Mesendoderm (in vitro differentiated cells): Measurements from ENCODE around the gene HTRA2.

Source experiments
- DNase-seq: peaks from one replicate; pipeline ENCODE4 v3.0.0; 2013
- H2AK5ac ChIP-seq: 2 replicates; pipeline ENCODE4 v1.6.1; 2013; ENCODE audit warnings: low read length, inconsistent platforms
- H2BK120ac ChIP-seq: 2 replicates; pipeline ENCODE4 v1.6.1; 2013; ENCODE audit warnings: low read depth, mild to moderate bottlenecking, low read length, moderate library complexity, mixed read lengths
- H2BK15ac ChIP-seq: replicated peaks from 2 replicates; pipeline ENCODE4 v1.6.1; 2013; ENCODE audit warnings: low read depth, mild to moderate bottlenecking, moderate library complexity
- H2BK5ac ChIP-seq: 2 replicates; pipeline ENCODE4 v1.6.1; 2013; ENCODE audit warnings: low read length, inconsistent platforms
- H3K18ac ChIP-seq: 2 replicates; pipeline ENCODE4 v1.6.1; 2013; ENCODE audit warnings: mild to moderate bottlenecking, low read length, mixed read lengths
- H3K23ac ChIP-seq: one replicate; pipeline ENCODE4 v1.6.1; 2013; ENCODE audit warnings: low read length
- H3K27ac ChIP-seq: 2 replicates; pipeline ENCODE4 v1.5.1; 2013; ENCODE audit warnings: low read depth, mild to moderate bottlenecking, inconsistent platforms, low read length, moderate library complexity
- H3K27me3 ChIP-seq: 2 replicates; pipeline ENCODE4 v1.6.1; 2013; ENCODE audit warnings: low read length, control low read depth, mild to moderate bottlenecking, inconsistent platforms; ENCODE audit not compliant: insufficient read depth, poor library complexity
- H3K36me3 ChIP-seq: 2 replicates; pipeline ENCODE4 v1.6.1; 2013; ENCODE audit warnings: low read length, inconsistent platforms; ENCODE audit not compliant: control insufficient read depth, insufficient read depth
- H3K4ac ChIP-seq: one replicate; pipeline ENCODE4 v1.6.1; 2013; ENCODE audit warnings: low read depth, mild to moderate bottlenecking, low read length, moderate library complexity
- H3K4me1 ChIP-seq: 2 replicates; pipeline ENCODE4 v1.6.1; 2013; ENCODE audit warnings: low read depth, low read length, inconsistent platforms; ENCODE audit not compliant: control insufficient read depth
- H3K4me2 ChIP-seq: 2 replicates; pipeline ENCODE4 v1.6.1; 2013; ENCODE audit warnings: low read length
- H3K4me3 ChIP-seq: 2 replicates; pipeline ENCODE4 v1.5.1; 2013; ENCODE audit warnings: mild to moderate bottlenecking, low read length
- H3K56ac ChIP-seq: one replicate; pipeline ENCODE4 v1.6.1; 2013; ENCODE audit warnings: low read length
- H3K79me1 ChIP-seq: 2 replicates; pipeline ENCODE4 v1.6.1; 2013; ENCODE audit warnings: low read length, inconsistent platforms
- H3K79me2 ChIP-seq: 2 replicates; pipeline ENCODE4 v1.6.1; 2013; ENCODE audit warnings: mild to moderate bottlenecking, low read length; ENCODE audit not compliant: control insufficient read depth, insufficient read depth
- H3K9ac ChIP-seq: 2 replicates; pipeline ENCODE4 v1.6.1; 2013; ENCODE audit warnings: low read length, inconsistent platforms
- H4K5ac ChIP-seq: one replicate; pipeline ENCODE4 v1.6.1; 2013; ENCODE audit warnings: low read length
- H4K8ac ChIP-seq: one replicate; pipeline ENCODE4 v1.6.1; 2013; ENCODE audit warnings: low read depth, mild to moderate bottlenecking, control low read depth, low read length, moderate library complexity
- WGBS: extraction: QIAGEN DNeasy Blood & Tissue Kit; methylation state at CpG from one replicate; pipeline ENCODE4 v1.1.7; 2013; ENCODE audit warnings: low lambda C conversion rate, missing lambda C conversion rate; ENCODE audit not compliant: insufficient coverage; ENCODE audit errors: extremely low coverage; 5-methylcytosine and 5-hydroxymethylcytosine counted together

Gene HTRA2

GRCh38 chr2:74572178-74572925 lies 42.6 kb downstream of the HTRA2 start:
- Histone ChIP-seq H3K4me3 (no peak overlapping the region), H2BK120ac (no peak overlapping the region), H3K79me2 (no peaks in the 10 kb centered on the region), H3K27ac (no peak overlapping the region), H2BK5ac (no peak overlapping the region), H3K4me2 (no peak overlapping the region), H3K79me1 (no peaks in the 10 kb centered on the region), H3K56ac (no peak overlapping the region), H4K5ac (no peak overlapping the region), H3K9ac (no peak overlapping the region), H3K4me1 (no peaks in the 10 kb centered on the region), H3K4ac (no peak overlapping the region), H2AK5ac (no peak overlapping the region), H4K8ac (no peak overlapping the region), H3K36me3 (no peaks in the 10 kb centered on the region), H3K27me3 (peaks cover 4% of the 10 kb centered on the region), H3K18ac (no peak overlapping the region), H2BK15ac (no peak overlapping the region), H3K23ac (no peak overlapping the region)
- no CpG with 5 or more reads among the region's 3 CpGs for WGBS
- DNase-seq, result peak; percentile 22

GRCh38 chr2:74573747-74574562 lies 44.2 kb downstream of the HTRA2 start:
- Histone ChIP-seq H3K56ac (no peak overlapping the region), H3K9ac (no peak overlapping the region), H3K4me1 (no peaks in the 10 kb centered on the region), H3K4me3 (no peak overlapping the region), H2BK5ac (no peak overlapping the region), H2BK15ac (no peak overlapping the region), H3K27ac (no peak overlapping the region), H3K18ac (no peak overlapping the region), H3K23ac (no peak overlapping the region), H4K5ac (peak overlapping the region; percentile 65), H4K8ac (no peak overlapping the region), H3K79me2 (no peaks in the 10 kb centered on the region), H2AK5ac (no peak overlapping the region), H3K79me1 (no peaks in the 10 kb centered on the region), H3K36me3 (no peaks in the 10 kb centered on the region), H2BK120ac (no peak overlapping the region), H3K27me3 (no peaks in the 10 kb centered on the region), H3K4me2 (no peak overlapping the region), H3K4ac (no peak overlapping the region)
- WGBS, result no CpG with 5 or more reads among the region's 7 CpGs
- DNase-seq, result no peak

- Histone ChIP-seq H2BK5ac (no peak overlapping the region), H3K23ac (no peak overlapping the region), H3K27ac (no peak overlapping the region), H4K8ac (no peak overlapping the region), H3K56ac (no peak overlapping the region), H2BK15ac (no peak overlapping the region), H3K9ac (no peak overlapping the region), H3K4me1 (no peaks in the 10 kb centered on the region), H2BK120ac (no peak overlapping the region), H3K27me3 (no peaks in the 10 kb centered on the region), H3K36me3 (no peaks in the 10 kb centered on the region), H2AK5ac (no peak overlapping the region), H3K4ac (no peak overlapping the region), H3K79me2 (no peaks in the 10 kb centered on the region), H4K5ac (no peak overlapping the region), H3K4me3 (no peak overlapping the region), H3K4me2 (no peak overlapping the region), H3K79me1 (no peaks in the 10 kb centered on the region), H3K18ac (no peak overlapping the region)
- no CpG with 5 or more reads among the region's 4 CpGs for WGBS
- no peak for DNase-seq
Measured at GRCh38 chr2:74575320-74575719, 45.6 kb downstream of the HTRA2 start.

GRCh38 chr2:74576211-74576862 lies 46.6 kb downstream of the HTRA2 start:
- Histone ChIP-seq H3K18ac (no peak overlapping the region), H3K27ac (no peak overlapping the region), H3K79me2 (no peaks in the 10 kb centered on the region), H2BK5ac (no peak overlapping the region), H2AK5ac (no peak overlapping the region), H3K4me3 (no peak overlapping the region), H3K27me3 (no peaks in the 10 kb centered on the region), H2BK120ac (no peak overlapping the region), H3K4ac (no peak overlapping the region), H3K79me1 (no peaks in the 10 kb centered on the region), H3K23ac (no peak overlapping the region), H3K56ac (no peak overlapping the region), H4K5ac (no peak overlapping the region), H4K8ac (no peak overlapping the region), H3K36me3 (no peaks in the 10 kb centered on the region), H2BK15ac (no peak overlapping the region), H3K4me2 (no peak overlapping the region), H3K9ac (no peak overlapping the region), H3K4me1 (no peaks in the 10 kb centered on the region)
- DNase-seq, result no peak
- WGBS, result no CpG with 5 or more reads among the region's 7 CpGs

- no peaks in the 10 kb centered on the region for H3K79me2 ChIP-seq
- H4K8ac ChIP-seq, result no peak overlapping the region
- no peak overlapping the region for H3K4ac ChIP-seq
- H3K36me3 ChIP-seq, result no peaks in the 10 kb centered on the region
- no peak overlapping the region for H3K18ac ChIP-seq
- H3K4me3 ChIP-seq, result no peak overlapping the region
- no CpG with 5 or more reads among the region's 1 CpG for WGBS
- no peak overlapping the region for H3K4me2 ChIP-seq
- no peak overlapping the region for H2BK15ac ChIP-seq
- H3K23ac ChIP-seq, result no peak overlapping the region
- no peak overlapping the region for H3K9ac ChIP-seq
- H2BK5ac ChIP-seq, result no peak overlapping the region
- H3K27me3 ChIP-seq, result no peaks in the 10 kb centered on the region
- H3K79me1 ChIP-seq, result no peaks in the 10 kb centered on the region
- no peak overlapping the region for H3K27ac ChIP-seq
- no peak overlapping the region for H2AK5ac ChIP-seq
- no peak overlapping the region for H2BK120ac ChIP-seq
- no peak overlapping the region for H4K5ac ChIP-seq
- no peak overlapping the region for H3K56ac ChIP-seq
- H3K4me1 ChIP-seq, result no peaks in the 10 kb centered on the region
- DNase-seq, result no peak
Measured at GRCh38 chr2:74576863-74577229, 47.1 kb downstream of the HTRA2 start.
